GM12801 (cell line): ENCODE results near the gene SPATA13.

Experiments used
- TF ChIP-seq, protein P1 (sequence below): IDR thresholded peaks from one replicate; pipeline ENCODE4 v1.5.1; 2011; ENCODE audit warnings: control low read depth; ENCODE audit not compliant: insufficient read length; ENCODE audit errors: extremely low read depth

SPATA13 gene

DNA sequence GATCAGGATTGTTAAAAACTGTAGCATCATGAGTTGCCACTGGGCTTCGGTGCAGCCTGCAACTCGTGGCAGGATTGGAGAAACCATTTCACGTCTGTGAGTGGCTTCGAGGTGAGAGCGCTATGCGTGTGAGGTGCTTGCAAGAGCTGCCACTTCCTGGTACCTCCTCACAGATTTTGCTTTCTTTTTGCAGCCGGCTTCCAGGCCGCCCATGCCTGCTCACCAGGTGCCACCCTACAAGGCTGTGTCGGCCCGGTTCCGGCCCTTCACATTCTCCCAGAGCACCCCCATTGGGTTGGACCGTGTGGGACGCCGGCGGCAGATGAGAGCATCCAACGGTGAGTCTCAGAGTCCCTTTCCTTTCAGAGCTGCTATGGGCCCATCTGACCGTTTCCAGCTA, 91.0 kb downstream of the SPATA13 start:
- TF ChIP-seq, protein P1, sequence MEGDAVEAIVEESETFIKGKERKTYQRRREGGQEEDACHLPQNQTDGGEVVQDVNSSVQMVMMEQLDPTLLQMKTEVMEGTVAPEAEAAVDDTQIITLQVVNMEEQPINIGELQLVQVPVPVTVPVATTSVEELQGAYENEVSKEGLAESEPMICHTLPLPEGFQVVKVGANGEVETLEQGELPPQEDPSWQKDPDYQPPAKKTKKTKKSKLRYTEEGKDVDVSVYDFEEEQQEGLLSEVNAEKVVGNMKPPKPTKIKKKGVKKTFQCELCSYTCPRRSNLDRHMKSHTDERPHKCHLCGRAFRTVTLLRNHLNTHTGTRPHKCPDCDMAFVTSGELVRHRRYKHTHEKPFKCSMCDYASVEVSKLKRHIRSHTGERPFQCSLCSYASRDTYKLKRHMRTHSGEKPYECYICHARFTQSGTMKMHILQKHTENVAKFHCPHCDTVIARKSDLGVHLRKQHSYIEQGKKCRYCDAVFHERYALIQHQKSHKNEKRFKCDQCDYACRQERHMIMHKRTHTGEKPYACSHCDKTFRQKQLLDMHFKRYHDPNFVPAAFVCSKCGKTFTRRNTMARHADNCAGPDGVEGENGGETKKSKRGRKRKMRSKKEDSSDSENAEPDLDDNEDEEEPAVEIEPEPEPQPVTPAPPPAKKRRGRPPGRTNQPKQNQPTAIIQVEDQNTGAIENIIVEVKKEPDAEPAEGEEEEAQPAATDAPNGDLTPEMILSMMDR, result no peak

DNA sequence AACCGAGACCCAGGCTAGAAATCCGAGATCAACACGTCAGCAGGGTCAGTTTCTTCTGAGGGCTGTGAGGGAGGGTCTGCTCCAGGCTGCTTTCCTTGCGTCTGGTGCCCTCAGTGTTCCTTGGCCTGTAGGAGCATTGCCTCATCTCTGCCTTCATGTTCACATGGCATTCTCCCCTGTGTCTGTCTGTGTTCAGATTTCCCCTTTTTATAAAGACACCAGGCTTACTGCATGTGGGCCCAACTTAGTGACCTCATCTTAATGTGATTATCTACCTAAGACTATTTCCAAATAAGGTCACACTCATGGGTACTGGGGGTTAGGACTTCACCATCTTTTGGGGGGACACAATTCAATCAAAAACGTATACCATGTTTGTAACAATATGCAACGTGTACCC, 91.6 kb downstream of the SPATA13 start:
- TF ChIP-seq, protein P1, result no peak

DNA sequence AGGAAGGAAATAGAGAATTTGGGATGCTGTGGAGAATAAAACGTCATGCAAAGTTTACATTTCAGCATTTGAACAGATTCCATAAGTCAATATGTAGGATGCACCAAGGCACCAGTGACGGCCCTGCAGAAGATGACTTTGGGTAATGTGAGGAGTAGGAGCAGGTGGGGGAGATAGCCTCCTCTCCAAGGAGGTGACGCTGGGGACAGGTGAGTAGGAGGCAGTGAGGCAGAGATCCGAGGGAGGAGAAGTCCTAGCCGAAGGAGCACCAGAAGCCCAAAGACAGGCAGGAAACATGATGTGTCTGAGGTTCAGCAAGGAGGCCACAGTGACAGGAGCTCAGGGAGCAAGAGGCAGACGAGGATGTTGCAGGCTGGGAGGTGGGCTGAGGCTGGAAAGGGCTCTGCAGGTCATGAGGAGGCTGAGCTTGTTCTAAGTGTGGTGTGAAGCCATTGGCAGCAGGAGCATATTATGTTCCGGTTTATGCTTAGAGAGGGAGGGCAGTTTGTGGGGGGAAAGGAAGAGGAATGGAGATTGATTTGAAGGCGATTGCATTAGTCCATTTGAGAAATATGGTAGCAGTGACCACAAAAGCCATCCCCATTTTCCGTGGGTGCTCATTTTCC, 93.1 kb downstream of the SPATA13 start:
- TF ChIP-seq, protein P1, result no peak

DNA sequence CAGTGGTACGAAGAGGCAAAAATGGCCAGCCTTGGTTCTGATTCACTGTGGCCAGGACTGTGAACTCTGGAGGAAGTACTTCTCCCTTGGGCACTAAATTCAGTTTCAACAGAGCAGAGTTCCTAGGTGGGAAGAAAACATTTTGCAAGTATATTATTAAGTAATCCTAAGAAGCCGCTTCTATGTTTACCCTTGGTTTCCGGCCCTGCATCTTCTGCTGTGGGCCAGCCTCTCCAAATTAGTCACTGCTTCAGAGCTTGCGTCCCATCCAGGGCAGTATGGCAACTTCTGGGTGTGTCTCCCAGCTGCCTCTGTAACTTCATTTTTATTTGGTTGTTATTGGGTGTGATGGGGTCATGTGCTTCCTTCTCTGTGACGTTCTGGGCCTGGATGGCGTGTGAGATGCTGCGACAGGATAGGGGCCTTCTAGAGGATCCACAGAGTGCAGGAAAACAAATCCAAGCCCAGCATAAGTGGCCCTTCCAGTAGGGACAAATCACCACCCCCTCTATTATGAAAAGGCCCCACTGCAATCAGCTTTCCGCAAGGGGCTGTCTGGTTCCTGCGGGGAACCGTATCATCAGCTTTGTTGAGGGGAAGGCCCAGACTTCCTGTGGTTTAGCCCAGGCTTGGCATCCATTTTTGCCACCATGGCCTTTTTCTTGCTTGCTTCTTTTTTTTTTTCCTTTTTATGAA, 93.8 kb downstream of the SPATA13 start:
- TF ChIP-seq, protein P1, result no peak

DNA sequence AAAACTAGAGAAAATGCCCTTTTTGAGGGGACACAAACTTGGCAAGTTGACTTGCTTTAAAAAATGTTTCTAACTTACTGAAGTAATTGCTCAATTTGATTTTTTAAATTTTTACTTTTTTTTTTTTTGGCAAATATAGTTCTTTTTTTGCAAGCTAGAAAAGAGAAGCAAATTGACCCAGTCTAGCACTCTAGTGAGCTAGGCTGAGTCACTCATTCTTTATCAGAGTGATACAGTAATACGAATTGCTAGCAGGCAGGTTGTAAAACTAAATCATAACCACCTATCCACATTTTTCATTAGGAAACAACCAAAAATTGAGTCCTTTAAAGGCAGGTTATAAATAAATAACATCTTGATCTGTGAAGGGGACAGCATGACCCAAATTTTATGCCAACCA, 97.0 kb downstream of the SPATA13 start:
- TF ChIP-seq, protein P1, result no peak

DNA sequence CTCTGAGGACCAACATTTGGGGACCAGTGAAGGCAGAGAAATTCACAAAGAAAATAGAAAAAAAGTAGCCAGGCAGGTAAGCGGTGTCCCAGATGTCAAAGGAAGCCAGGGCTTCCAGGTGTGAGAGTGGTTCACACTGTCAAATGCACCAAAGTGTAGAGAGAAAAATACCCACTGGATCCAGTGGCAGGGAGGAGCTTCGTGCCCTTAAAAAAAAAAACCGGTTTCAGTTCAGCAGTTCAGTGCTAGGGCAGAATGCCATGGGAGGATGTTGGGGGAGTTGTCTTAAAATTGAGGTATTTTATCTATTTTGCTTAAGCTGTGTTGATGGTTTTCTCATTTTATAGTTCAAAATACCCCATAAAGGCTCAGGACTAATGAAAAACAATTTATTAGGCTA, 101.0 kb downstream of the SPATA13 start:
- TF ChIP-seq, protein P1, result no peak

DNA sequence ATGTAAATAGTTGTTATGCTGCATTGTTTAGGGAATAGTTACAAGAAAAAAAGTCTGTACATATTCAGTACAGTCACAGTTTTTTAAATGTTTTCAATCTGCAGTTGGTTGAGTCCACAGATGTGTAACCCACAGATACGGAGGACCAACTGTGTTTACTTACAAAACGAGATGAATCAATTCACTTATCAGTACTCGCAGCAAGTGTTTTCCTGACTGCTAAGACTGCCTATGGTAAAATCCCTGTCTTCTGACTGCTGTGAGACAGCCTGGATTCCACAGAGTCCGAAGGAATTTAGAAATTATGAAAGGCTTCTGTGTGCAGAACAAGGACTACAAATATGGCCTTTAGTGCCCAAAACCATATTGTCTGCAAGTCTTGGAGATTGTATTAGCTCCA, 103.1 kb downstream of the SPATA13 start:
- TF ChIP-seq, protein P1, result no peak
